ENCODE data around the gene ZP2. TPM values are rescaled to one million over a fixed set of nuclear protein-coding genes. Genes with fewer than 3 reads are reported as not detected.

ZP2 gene
- total and polyA plus RNA-seq, 11 donors = not detected

- H3K36me3 ChIP-seq = no peaks in the 10 kb centered on the region
- H3K27me3 ChIP-seq = peaks cover 0 to 3% (median 0%) of the 10 kb centered on the region in 9 donors
- H3K4me3 ChIP-seq = no peak overlapping the region
- no peaks in the 10 kb centered on the region for H3K4me1 ChIP-seq
- ATAC-seq (no peak), DNase-seq (no peak)
- H3K27ac ChIP-seq = no peak overlapping the region
- WGBS, 4 donors = 74 to 88% (median 83%) methylated on average over 3 to 5 of the region's 5 CpGs
- TF ChIP-seq CTCF (IDR thresholded peaks at IDR 0.05) = no peak
- no peak for TF ChIP-seq POLR2A (IDR thresholded peaks at IDR 0.05)
- H3K9me3 ChIP-seq = no peaks in the 10 kb centered on the region
- intact Hi-C loops (cut with DNase I) = loop anchor here in 1 of 10 donors (10.0 kb wide), 1 partner anchor 1398 kb away; no protein-coding TSS in a partner anchor
Measured at GRCh38 chr16:21236831-21237230, 25.5 kb upstream of the ZP2 start.

- H3K9me3 ChIP-seq = no peaks in the 10 kb centered on the region
- intact Hi-C loops (cut with DNase I) = loop anchor here in 1 of 10 donors (10.0 kb wide), 1 partner anchor 1400 kb away; no protein-coding TSS in a partner anchor
- no peak overlapping the region for H3K4me3 ChIP-seq
- no peak overlapping the region for H3K27ac ChIP-seq
- H3K27me3 ChIP-seq = peaks cover 0 to 5% (median 0%) of the 10 kb centered on the region in 9 donors
- TF ChIP-seq CTCF (IDR thresholded peaks at IDR 0.05) = no peak
- 79 to 83% (median 81%) methylated on average over 3 of the region's 3 CpGs for WGBS, 4 donors
- no peaks in the 10 kb centered on the region for H3K36me3 ChIP-seq
- no peak for DNase-seq
- H3K4me1 ChIP-seq = no peaks in the 10 kb centered on the region
- ATAC-seq = no peak
Measured at GRCh38 chr16:21235199-21235585, 23.8 kb upstream of the ZP2 start.

GRCh38 chr16:21233521-21234150, 22.3 kb upstream of the ZP2 start, which contains the start of gene ANKS4B:
ANKS4B (plus strand) TSS chr16:21233699; CDS start chr16:21233738, 39 bp downstream.
- 80 to 86% (median 85%) methylated on average over 11 of the region's 11 CpGs for WGBS, 4 donors
- Histone ChIP-seq H3K4me1 (no peaks in the 10 kb centered on the region), H3K27ac (no peak within 1 kb of the TSS), H3K4me3 (no peak within 1 kb of the TSS), H3K9me3 (no peaks in the 10 kb centered on the region), H3K36me3 (no peaks in the 10 kb centered on the region), H3K27me3 (peaks cover 0 to 10% (median 0%) of the 10 kb centered on the region in 9 donors)
- intact Hi-C loops (cut with DNase I) = loop anchor here in 1 of 10 donors (10.0 kb wide), 1 partner anchor 1401 kb away; no protein-coding TSS in a partner anchor
- DNase-seq (no peak), ATAC-seq (no peak)
- TF ChIP-seq CTCF (IDR thresholded peaks at IDR 0.05) (no peak), POLR2A (IDR thresholded peaks at IDR 0.05) (no peak)

GRCh38 chr16:21233045-21233520, 21.7 kb upstream of the ZP2 start:
- Histone ChIP-seq H3K4me1 (no peaks in the 10 kb centered on the region), H3K9me3 (no peaks in the 10 kb centered on the region), H3K27ac (no peak overlapping the region), H3K36me3 (no peaks in the 10 kb centered on the region), H3K27me3 (peaks cover 0 to 10% (median 0%) of the 10 kb centered on the region in 9 donors), H3K4me3 (no peak overlapping the region)
- DNase-seq (no peak), ATAC-seq (no peak)
- no peak for TF ChIP-seq POLR2A (IDR thresholded peaks at IDR 0.05)
- TF ChIP-seq CTCF (IDR thresholded peaks at IDR 0.05) = no peak
- intact Hi-C loops (cut with DNase I) = loop anchor here in 1 of 10 donors (10.0 kb wide), 1 partner anchor 1402 kb away; no protein-coding TSS in a partner anchor
- WGBS, 4 donors = 93 to 100% (median 95%) methylated on average over 1 of the region's 1 CpG
